CD1c-positive myeloid dendritic cell (primary cell): ENCODE data around the gene GLIS1.

ENCODE experiments used
- DNase-seq: peaks from one replicate; pipeline ENCODE4 v3.0.0-alpha.2; 2016; ENCODE audit errors: extremely low spot score

GLIS1 gene

GRCh38 chr1:53535226-53535625, 203.7 kb downstream of the GLIS1 start:
- DNase-seq, result no peak

- DNase-seq, result no peak
Observed at GRCh38 chr1:53532912-53533311, 206.1 kb downstream of the GLIS1 start.

- DNase-seq, result no peak
Observed at GRCh38 chr1:53532377-53532776, 206.6 kb downstream of the GLIS1 start.

GRCh38 chr1:53530550-53530949, 208.4 kb downstream of the GLIS1 start:
- DNase-seq, result no peak

GRCh38 chr1:53529555-53529954, 209.4 kb downstream of the GLIS1 start:
- no peak for DNase-seq

DNA sequence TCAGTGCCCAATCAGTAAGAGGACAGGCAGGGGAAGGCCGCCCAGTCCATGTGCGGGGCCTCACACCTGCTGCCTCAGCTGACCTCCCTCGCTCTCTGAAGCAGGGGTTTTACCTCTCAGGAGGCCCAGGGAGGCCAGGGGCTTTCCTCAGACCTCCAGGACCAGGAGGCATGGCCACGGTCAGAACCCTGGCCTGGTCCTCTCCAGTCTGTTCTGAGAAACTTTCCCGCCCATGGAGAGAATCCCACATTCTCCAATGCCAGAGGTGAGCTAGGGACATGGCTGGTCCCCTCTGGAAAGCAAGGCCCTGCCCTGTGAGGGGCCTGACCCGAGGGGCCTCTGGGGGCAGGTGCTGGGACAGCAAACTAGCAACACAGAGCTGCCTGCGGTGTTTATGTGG, 211.6 kb downstream of the GLIS1 start:
- no peak for DNase-seq

DNA sequence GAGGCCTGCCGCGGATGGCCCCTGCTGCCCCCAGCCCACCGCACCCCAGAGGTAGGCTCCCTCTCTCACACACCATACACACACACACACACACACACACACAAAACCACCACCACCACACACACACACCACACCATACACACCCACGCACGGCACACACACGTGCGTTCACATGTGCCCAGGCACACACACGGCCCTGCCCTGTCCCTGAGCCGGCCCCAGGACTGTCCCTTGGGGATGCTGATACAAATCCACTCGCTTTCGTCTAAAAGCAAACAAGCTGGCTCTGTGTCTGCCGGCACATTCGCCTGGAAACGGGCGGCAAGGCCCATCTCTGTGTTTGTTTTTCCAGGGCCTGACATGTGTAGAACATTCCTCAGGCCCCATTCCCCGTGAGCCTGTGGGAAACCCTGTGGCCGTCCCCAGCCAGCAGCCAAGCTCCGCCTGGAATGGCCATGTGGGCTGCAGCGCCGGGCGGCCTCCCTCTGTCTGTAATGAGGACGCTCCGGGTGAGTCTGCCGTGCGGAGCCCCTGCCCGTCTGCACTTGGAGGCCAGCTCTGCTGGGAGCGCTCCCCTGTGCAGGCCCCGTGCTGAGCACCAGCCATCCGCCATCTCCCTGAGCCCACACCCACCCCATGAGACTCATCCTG, 212.4 kb downstream of the GLIS1 start:
- no peak for DNase-seq

DNA sequence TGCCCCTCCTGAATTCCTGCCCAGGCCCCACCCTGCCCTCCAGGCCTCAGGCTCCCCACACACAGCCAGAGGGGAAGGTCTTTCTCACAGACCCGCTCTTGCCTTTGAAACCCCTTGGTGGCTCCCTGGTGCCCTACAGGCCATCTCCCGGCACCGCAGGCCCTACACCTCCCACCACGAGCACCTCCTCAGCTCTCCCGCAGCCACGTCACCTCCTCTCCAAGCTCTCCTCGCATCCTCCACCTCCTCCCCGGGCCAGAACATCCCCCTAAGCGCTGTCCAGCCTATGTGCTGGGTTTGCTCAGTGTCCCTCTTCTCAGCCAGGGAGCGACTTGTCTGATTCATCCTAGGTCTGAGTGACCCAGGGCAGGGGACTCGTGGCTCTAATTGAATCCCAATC, 213.4 kb downstream of the GLIS1 start:
- DNase-seq, result no peak

DNA sequence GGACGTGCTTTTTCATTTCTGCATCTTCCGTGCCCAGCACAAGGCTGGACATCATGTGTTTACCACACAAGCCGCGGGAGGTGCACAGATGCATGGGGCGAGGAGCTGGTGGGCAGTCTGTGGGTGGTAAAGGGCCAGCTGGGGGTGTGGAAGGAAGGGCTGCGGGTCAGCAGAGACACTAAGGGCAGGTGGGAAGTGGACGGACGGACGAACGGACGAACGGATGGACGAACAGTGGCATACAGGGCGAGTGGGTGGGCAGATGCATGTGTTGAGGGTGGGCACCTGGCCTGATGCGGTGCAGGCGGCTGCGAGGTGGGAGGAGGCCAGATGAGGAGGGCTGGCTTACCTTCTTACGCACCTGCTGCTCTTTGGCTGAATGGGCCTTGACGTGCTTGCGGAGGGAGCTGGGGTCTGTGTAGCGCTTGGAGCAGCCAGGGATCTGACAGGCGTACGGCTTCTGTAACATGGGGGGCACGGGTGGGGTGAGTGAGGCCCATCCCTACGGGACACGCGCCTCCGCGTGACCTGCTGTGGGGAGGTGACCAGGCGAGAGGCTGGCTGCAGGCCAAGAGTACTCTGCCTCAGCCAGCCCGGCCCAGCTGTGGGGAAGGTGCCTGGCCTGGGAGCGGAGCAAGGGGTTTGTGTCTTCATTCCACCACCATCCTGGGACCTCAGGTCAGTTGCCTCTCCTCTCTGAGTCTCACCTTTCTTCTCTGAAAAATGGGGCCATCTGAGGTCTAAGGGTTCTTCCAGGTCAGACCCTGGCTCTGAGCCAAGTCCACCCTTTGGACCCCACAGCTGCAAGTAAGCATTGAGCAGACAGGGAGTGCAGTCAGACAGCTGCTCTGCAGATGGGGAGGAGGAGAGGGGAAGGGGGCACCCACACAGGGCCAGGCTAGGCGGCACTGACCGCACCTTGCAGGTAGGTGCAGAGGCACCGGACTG, 214.3 kb downstream of the GLIS1 start:
- DNase-seq, result no peak

- DNase-seq, result no peak
Observed at GRCh38 chr1:53521924-53522552, 216.9 kb downstream of the GLIS1 start.

- DNase-seq, result no peak
Observed at GRCh38 chr1:53520481-53520880, 218.5 kb downstream of the GLIS1 start.

GRCh38 chr1:53519421-53519820, 219.5 kb downstream of the GLIS1 start:
- no peak for DNase-seq

GRCh38 chr1:53518775-53519174, 220.2 kb downstream of the GLIS1 start:
- DNase-seq, result no peak

- no peak for DNase-seq
Observed at GRCh38 chr1:53517821-53518352, 221.1 kb downstream of the GLIS1 start.

- DNase-seq, result no peak
Observed at GRCh38 chr1:53517109-53517508, 221.9 kb downstream of the GLIS1 start.

DNA sequence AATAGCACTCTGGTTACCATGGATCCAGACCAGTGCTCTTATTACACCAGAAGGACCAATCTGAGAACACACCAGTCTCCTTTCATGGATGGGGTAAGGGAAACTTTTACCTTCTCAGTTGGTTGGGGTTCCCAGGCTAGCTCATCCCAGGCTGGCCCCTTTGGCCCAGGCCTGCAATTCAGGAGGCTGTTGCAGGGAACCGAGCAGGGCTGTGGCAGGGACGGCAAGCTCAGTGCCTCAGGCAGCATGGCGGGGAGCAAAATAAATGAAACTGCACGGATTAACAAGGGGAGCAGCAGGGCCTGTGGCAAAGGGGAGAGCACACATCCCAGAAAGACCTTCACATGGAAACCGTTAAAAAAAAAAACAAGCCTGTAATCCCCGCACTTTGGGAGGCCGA, 222.8 kb downstream of the GLIS1 start:
- no peak for DNase-seq

DNA sequence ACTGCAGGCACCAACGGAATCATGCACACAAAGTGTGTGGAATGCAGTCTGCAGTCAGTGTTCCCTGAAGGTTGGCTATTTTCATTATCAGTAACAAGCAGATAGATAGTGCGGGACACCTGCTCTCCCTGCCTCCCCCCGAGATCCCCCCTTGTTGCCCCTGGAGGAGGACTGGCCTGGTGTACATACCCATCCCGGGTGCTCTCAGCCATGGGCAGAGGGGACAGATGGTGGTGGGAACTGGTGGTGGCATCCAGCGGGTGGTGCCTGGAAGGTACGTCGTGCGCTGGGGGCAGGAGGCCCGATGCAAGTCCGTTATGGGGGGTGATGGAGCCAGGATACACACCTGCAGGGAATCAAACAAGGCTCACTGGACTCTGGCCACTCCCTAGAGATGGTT, 224.5 kb downstream of the GLIS1 start:
- no peak for DNase-seq

- no peak for DNase-seq
Observed at GRCh38 chr1:53513846-53514245, 225.1 kb downstream of the GLIS1 start.

DNA sequence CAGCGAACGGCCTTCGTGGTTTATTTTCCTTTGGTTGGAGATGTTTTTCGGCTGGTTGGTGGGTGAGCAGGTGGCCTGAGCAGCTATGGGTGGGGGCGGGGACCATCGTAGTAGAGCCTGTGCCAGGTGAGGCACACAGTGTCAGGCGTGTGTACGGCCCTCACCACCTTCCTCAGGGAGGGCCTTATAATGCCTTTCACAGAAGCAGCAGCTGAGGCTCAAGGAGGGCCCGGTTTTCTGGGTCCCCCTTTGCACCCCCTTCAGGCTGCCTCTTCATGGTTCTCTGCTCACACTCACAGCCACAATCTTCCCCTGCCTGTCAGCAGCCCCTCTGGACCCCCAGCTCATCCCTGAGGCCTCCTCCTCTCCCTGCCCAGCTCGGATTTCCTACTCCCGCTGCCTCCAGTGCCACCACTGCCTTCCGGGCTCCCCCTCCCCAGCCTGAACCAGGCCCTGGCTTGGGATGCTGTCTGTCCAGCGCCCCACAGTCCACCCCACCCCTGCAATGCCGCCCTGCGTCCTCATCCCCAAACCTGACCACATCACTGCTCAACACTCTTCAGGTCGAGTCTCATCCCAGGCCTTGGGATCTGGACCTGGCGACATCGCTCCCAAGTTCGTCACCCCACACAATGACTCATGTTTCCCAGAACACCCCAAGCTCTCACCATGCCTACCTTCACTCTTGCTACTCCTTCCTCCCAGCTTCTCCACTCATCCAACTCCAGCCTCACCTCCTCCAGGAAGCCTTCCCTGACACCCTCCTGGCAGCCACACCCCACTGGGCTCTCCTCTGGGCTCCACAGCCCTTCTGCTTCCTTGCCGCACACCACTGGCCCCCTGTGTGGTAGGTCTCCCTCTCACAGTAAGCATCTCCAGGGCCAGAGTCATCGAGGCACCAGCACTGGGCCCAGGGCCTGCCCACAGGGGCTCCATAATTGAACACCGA, 225.9 kb downstream of the GLIS1 start:
- DNase-seq, result no peak

GRCh38 chr1:53511933-53512806, 226.8 kb downstream of the GLIS1 start:
- DNase-seq, result no peak
